HepG2 (cell line): ENCODE results near the gene LCORL. TPM values are rescaled to one million over a fixed set of nuclear protein-coding genes. Genes with fewer than 3 reads are reported as not detected.

Source experiments
- BCL6 ChIP-seq: IDR thresholded peaks from 2 replicates; pipeline ENCODE4 v1.6.1; 2016; ENCODE audit warnings: missing genetic modification reagents, missing compliant biosample characterization
- BRCA1 ChIP-seq: sonication (generic); formaldehyde crosslinking; IDR thresholded peaks from 2 replicates; pipeline ENCODE4 v1.4.0; 2020; ENCODE audit warnings: missing genetic modification reagents
- DR1 ChIP-seq: sonication (generic); formaldehyde crosslinking; IDR thresholded peaks from 2 replicates; pipeline ENCODE4 v1.8.0; 2021; ENCODE audit warnings: mild to moderate bottlenecking, missing genetic modification reagents, inconsistent platforms
- ELF3 ChIP-seq: IDR thresholded peaks from 2 replicates; pipeline ENCODE4 v1.6.1; 2016; ENCODE audit warnings: missing genetic modification reagents, missing compliant biosample characterization
- FOXC1 ChIP-seq: sonication (generic); formaldehyde crosslinking; IDR thresholded peaks from 2 replicates; pipeline ENCODE4 v1.8.0; 2022; ENCODE audit warnings: mild to moderate bottlenecking, missing genetic modification reagents, borderline replicate concordance
- KDM5A ChIP-seq: fragments of 200-600 bp; sonication (generic); IDR thresholded peaks from 2 replicates; pipeline ENCODE4 v1.7.0; 2018; ENCODE audit warnings: antibody characterized with exemption, mild to moderate bottlenecking, low read length, borderline replicate concordance
- NFE2 ChIP-seq: sonication (generic); formaldehyde crosslinking; IDR thresholded peaks from 2 replicates; pipeline ENCODE4 v1.4.0; 2020; ENCODE audit warnings: missing genetic modification reagents
- SP140L ChIP-seq: sonication (generic); formaldehyde crosslinking; IDR thresholded peaks from 2 replicates; pipeline ENCODE4 v1.4.0; 2020; ENCODE audit warnings: missing genetic modification reagents, borderline replicate concordance
- TBL1XR1 ChIP-seq: fragments of 150-350 bp; IDR thresholded peaks from 2 replicates; pipeline ENCODE4 v1.6.1; 2014; ENCODE audit warnings: borderline replicate concordance, low read length; ENCODE audit not compliant: partially characterized antibody
- ZNF3 ChIP-seq: IDR thresholded peaks from 2 replicates; pipeline ENCODE4 v1.7.0; 2017; ENCODE audit warnings: inconsistent platforms
- ZNF44 ChIP-seq: sonication (generic); formaldehyde crosslinking; IDR thresholded peaks from 2 replicates; pipeline ENCODE4 v1.5.1; 2020; ENCODE audit warnings: mild to moderate bottlenecking, missing genetic modification reagents
- ZNF607 ChIP-seq: sonication (generic); formaldehyde crosslinking; IDR thresholded peaks from 2 replicates; pipeline ENCODE4 v1.5.1; 2020; ENCODE audit warnings: missing genetic modification reagents, mild to moderate bottlenecking, borderline replicate concordance
- ZNF816 ChIP-seq: sonication (generic); formaldehyde crosslinking; IDR thresholded peaks from 2 replicates; pipeline ENCODE4 v1.8.0; 2022; ENCODE audit warnings: missing genetic modification reagents, mild to moderate bottlenecking, borderline replicate concordance
- ZNF839 ChIP-seq: sonication (generic); formaldehyde crosslinking; IDR thresholded peaks from 2 replicates; pipeline ENCODE4 v1.4.0; 2020; ENCODE audit warnings: missing genetic modification reagents, mild to moderate bottlenecking, borderline replicate concordance
- ZNF850 ChIP-seq: sonication (generic); formaldehyde crosslinking; conservative IDR thresholded peaks from 2 replicates; pipeline ENCODE4 v1.9.0; 2021; ENCODE audit warnings: mild to moderate bottlenecking, missing genetic modification reagents
- polyA plus RNA-seq, 8 experiments: library from polyadenylated mRNA; depleted of rRNA in 3 of 8; stranded (reverse) in 7 of 8; unstranded in 1 of 8; fragments of >200 nt; fragmentation: Illumina TruSeq in 4 of 8; extraction: Trizol in 4 of 8; gene quantifications; 2 replicates each; pipeline versions ENCODE4 v1.2.1 to v1.2.3, GENCODE V29; 2011 to 2016; ENCODE audit warnings: low read depth in 4 of 8, missing spikeins in 1 of 8, mixed read lengths in 1 of 8; ENCODE audit not compliant: insufficient read depth in 1 of 8
- total RNA-seq, 5 experiments: library from RNA; depleted of rRNA; stranded (reverse); fragments of >200 nt; fragmentation: Illumina TruSeq; extraction: Trizol; gene quantifications; 2 replicates each; pipeline ENCODE4 v1.2.3, GENCODE V29; 2016; ENCODE audit warnings: low read depth in 1 of 5
- TF ChIP-seq, protein P1 (sequence below): sonication (generic); formaldehyde crosslinking; IDR thresholded peaks from 2 replicates; pipeline ENCODE4 v1.8.1; 2023; ENCODE audit warnings: mild to moderate bottlenecking, missing genetic modification reagents
- TF ChIP-seq, protein P2 (sequence below): IDR thresholded peaks from 2 replicates; pipeline ENCODE4 v1.6.1; 2018; ENCODE audit warnings: missing genetic modification reagents, mild to moderate bottlenecking, missing compliant biosample characterization
- TF ChIP-seq, protein P3 (sequence below): sonication (generic); formaldehyde crosslinking; IDR thresholded peaks from 2 replicates; pipeline ENCODE4 v1.4.0; 2020; ENCODE audit warnings: missing genetic modification reagents, mild to moderate bottlenecking, borderline replicate concordance
- TF ChIP-seq, protein P4 (sequence below): sonication (generic); formaldehyde crosslinking; IDR thresholded peaks from 2 replicates; pipeline ENCODE4 v1.4.0; 2020; ENCODE audit warnings: mild to moderate bottlenecking, missing genetic modification reagents
- TF ChIP-seq, protein P5 (sequence below): sonication (generic); formaldehyde crosslinking; IDR thresholded peaks from 2 replicates; pipeline ENCODE4 v1.4.0; 2020; ENCODE audit warnings: missing genetic modification reagents

LCORL gene
- total and polyA plus RNA-seq, 2 of the 13 experiments (the other 11 are each of a cell fraction or from before 2014, with no cell fraction given), result 5.3 to 14.5 TPM

DNA sequence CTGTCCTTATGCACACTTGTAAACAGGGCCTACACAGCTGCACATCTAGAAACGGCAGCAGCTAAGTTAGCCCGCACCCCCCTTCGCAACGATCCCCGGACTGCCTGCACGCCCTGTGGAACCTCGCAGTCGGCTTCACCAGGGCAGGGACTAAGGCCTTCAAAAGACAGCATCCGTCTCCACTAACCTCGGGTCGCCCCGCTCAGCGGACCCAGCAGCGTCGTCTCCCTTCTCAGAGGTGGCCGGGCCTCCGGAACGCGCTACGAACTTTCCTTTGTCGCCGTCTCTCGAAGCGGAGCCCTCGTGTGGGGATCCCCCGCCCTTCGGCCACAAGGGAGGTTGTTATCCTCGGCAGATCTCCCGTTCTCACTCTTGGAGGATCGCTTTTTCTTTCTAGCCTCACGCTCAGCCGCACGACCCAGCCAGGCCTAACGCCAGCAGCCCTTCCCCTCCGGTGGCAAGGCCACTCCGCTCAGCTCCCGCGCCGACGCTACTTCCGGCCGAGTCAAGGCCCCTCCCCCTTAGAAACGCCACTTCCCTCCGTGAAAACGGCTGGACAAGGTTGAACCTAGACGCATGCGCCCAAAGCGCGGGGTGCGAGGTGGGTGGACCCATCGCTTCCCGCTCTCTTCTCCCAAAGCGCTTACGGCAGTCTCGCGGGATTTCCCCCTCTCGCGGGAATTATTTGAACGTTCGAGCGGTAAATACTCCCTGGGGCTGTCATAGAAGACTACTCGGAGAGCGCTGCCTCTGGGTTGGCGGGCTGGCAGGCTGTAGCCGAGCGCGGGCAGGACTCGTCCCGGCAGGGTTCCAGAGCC is 211.1 kb downstream of the LCORL start, which contains the start of the genes DCAF16 and NCAPG (continued):
- peak; percentile 63 for TF ChIP-seq TBL1XR1
- peak; percentile 85; the same call in 1 of the 2 replicates for TF ChIP-seq BRCA1
- peak; percentile 75; the same call in 1 of the 2 replicates for TF ChIP-seq ZNF607 (CRISPR knock-in tag)
- peak; percentile 76 for TF ChIP-seq KDM5A
- TF ChIP-seq ZNF839 (CRISPR knock-in tag), result peak; percentile 60; the same call in 1 of the 2 replicates
- TF ChIP-seq, protein P1, sequence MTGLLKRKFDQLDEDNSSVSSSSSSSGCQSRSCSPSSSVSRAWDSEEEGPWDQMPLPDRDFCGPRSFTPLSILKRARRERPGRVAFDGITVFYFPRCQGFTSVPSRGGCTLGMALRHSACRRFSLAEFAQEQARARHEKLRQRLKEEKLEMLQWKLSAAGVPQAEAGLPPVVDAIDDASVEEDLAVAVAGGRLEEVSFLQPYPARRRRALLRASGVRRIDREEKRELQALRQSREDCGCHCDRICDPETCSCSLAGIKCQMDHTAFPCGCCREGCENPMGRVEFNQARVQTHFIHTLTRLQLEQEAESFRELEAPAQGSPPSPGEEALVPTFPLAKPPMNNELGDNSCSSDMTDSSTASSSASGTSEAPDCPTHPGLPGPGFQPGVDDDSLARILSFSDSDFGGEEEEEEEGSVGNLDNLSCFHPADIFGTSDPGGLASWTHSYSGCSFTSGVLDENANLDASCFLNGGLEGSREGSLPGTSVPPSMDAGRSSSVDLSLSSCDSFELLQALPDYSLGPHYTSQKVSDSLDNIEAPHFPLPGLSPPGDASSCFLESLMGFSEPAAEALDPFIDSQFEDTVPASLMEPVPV (CRISPR knock-in tag), result peak; percentile 78; the same call in 1 of the 2 replicates
- TF ChIP-seq, protein P2, sequence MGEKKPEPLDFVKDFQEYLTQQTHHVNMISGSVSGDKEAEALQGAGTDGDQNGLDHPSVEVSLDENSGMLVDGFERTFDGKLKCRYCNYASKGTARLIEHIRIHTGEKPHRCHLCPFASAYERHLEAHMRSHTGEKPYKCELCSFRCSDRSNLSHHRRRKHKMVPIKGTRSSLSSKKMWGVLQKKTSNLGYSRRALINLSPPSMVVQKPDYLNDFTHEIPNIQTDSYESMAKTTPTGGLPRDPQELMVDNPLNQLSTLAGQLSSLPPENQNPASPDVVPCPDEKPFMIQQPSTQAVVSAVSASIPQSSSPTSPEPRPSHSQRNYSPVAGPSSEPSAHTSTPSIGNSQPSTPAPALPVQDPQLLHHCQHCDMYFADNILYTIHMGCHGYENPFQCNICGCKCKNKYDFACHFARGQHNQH (CRISPR knock-in tag), result peak; percentile 85
- TF ChIP-seq, protein P3, sequence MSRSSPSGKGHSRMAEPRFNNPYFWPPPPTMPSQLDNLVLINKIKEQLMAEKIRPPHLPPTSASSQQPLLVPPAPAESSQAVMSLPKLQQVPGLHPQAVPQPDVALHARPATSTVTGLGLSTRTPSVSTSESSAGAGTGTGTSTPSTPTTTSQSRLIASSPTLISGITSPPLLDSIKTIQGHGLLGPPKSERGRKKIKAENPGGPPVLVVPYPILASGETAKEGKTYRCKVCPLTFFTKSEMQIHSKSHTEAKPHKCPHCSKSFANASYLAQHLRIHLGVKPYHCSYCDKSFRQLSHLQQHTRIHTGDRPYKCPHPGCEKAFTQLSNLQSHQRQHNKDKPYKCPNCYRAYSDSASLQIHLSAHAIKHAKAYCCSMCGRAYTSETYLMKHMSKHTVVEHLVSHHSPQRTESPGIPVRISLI (CRISPR knock-in tag), result no peak
- peak; percentile 46; the same call in 1 of the 2 replicates for TF ChIP-seq BCL6 (CRISPR knock-in tag)
- TF ChIP-seq ELF3, result peak; percentile 71; the same call in 1 of the 2 replicates
- peak; percentile 86; the same call in 1 of the 2 replicates for TF ChIP-seq ZNF816 (CRISPR knock-in tag)
- no peak for TF ChIP-seq NFE2 (CRISPR knock-in tag)
- TF ChIP-seq, protein P4, sequence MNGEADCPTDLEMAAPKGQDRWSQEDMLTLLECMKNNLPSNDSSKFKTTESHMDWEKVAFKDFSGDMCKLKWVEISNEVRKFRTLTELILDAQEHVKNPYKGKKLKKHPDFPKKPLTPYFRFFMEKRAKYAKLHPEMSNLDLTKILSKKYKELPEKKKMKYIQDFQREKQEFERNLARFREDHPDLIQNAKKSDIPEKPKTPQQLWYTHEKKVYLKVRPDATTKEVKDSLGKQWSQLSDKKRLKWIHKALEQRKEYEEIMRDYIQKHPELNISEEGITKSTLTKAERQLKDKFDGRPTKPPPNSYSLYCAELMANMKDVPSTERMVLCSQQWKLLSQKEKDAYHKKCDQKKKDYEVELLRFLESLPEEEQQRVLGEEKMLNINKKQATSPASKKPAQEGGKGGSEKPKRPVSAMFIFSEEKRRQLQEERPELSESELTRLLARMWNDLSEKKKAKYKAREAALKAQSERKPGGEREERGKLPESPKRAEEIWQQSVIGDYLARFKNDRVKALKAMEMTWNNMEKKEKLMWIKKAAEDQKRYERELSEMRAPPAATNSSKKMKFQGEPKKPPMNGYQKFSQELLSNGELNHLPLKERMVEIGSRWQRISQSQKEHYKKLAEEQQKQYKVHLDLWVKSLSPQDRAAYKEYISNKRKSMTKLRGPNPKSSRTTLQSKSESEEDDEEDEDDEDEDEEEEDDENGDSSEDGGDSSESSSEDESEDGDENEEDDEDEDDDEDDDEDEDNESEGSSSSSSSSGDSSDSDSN, result peak; percentile 87
- no peak for TF ChIP-seq ZNF3 (CRISPR knock-in tag)
- TF ChIP-seq SP140L (CRISPR knock-in tag), result no peak; the same call in 1 of the 2 replicates
- TF ChIP-seq DR1 (CRISPR knock-in tag), result peak; percentile 94; the same call in 1 of the 2 replicates
- peak; percentile 64; the same call in 1 of the 2 replicates for TF ChIP-seq FOXC1 (CRISPR knock-in tag)
- no peak for TF ChIP-seq ZNF44 (CRISPR knock-in tag)
- no peak for TF ChIP-seq ZNF850 (CRISPR knock-in tag)
- TF ChIP-seq, protein P5, sequence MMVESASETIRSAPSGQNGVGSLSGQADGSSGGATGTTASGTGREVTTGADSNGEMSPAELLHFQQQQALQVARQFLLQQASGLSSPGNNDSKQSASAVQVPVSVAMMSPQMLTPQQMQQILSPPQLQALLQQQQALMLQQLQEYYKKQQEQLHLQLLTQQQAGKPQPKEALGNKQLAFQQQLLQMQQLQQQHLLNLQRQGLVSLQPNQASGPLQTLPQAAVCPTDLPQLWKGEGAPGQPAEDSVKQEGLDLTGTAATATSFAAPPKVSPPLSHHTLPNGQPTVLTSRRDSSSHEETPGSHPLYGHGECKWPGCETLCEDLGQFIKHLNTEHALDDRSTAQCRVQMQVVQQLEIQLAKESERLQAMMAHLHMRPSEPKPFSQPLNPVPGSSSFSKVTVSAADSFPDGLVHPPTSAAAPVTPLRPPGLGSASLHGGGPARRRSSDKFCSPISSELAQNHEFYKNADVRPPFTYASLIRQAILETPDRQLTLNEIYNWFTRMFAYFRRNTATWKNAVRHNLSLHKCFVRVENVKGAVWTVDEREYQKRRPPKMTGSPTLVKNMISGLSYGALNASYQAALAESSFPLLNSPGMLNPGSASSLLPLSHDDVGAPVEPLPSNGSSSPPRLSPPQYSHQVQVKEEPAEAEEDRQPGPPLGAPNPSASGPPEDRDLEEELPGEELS (CRISPR knock-in tag), result peak; percentile 45; the same call in 1 of the 2 replicates
